Upper lobe of left lung (tissue), 6 donors: Measurements from ENCODE around the gene ZNF264. TPM values are rescaled to one million over a fixed set of nuclear protein-coding genes. Genes with fewer than 3 reads are reported as not detected.
"Not testable (repeated sequence)": the region's sequence is repeated elsewhere in the genome, so short reads cannot be mapped to it uniquely, and the experiment has no call there.

ENCODE experiments used
- ATAC-seq, 2 donors: fragments of 200-7000 bp; cut with Tn5 transposase; one replicate each; pipeline ENCODE4 v1.9.1; 2022; ENCODE audit warnings: mild to moderate bottlenecking in 2 of 2, moderate library complexity in 2 of 2; ENCODE audit not compliant: low FRiP score in 2 of 2
- DNase-seq, 2 donors: peaks; one replicate each; pipeline ENCODE4 v3.0.0-alpha.2; 2019 to 2020
- H3K27ac ChIP-seq, 4 donors: fragments of 200-600 bp; sonication (generic); one replicate each; pipeline ENCODE4 v1.5.1; 2016 to 2019
- H3K27me3 ChIP-seq, 4 donors: fragments of 200-600 bp; sonication (generic); one replicate each; pipeline ENCODE4 v1.5.1; 2017 to 2019
- H3K36me3 ChIP-seq, 4 donors: fragments of 200-600 bp; sonication (generic); one replicate each; pipeline ENCODE4 v1.5.1; 2016 to 2019
- H3K4me1 ChIP-seq, 4 donors: fragments of 200-600 bp; sonication (generic); one replicate each; pipeline ENCODE4 v1.5.1; 2018 to 2019
- H3K4me3 ChIP-seq, 4 donors: fragments of 200-600 bp; sonication (generic); one replicate each; pipeline ENCODE4 v1.5.1; 2017 to 2019; ENCODE audit warnings: mild to moderate bottlenecking in 2 of 4, moderate library complexity in 1 of 4
- H3K9me3 ChIP-seq, 4 donors: fragments of 200-600 bp; sonication (generic); one replicate each; pipeline ENCODE4 v1.5.1; 2018 to 2019
- EP300 ChIP-seq, 4 donors: sonication (generic); formaldehyde crosslinking; IDR thresholded peaks; one replicate each; pipeline ENCODE4 v1.5.1; 2017; ENCODE audit warnings: antibody characterized with exemption in 4 of 4, control low read depth in 2 of 4
- POLR2A ChIP-seq, 4 donors: fragments of 450-650 bp; IDR thresholded peaks; one replicate each; pipeline ENCODE4 v1.5.1; 2016 to 2017; ENCODE audit warnings: antibody characterized with exemption in 4 of 4, mild to moderate bottlenecking in 2 of 4
- POLR2AphosphoS5 ChIP-seq, 2 donors: sonication (generic); formaldehyde crosslinking; IDR thresholded peaks; one replicate each; pipeline ENCODE4 v1.5.1; 2017; ENCODE audit warnings: antibody characterized with exemption in 2 of 2
- WGBS, 2 donors: methylation state at CpG; one replicate each; pipeline ENCODE4 v1.1.5; 2017 to 2018; 5-methylcytosine and 5-hydroxymethylcytosine counted together
- total RNA-seq, 6 donors: library from RNA; depleted of rRNA in 4 of 6; stranded (reverse); fragments of >200 nt in 4 of 6; gene quantifications; one replicate each; pipeline versions ENCODE4 v1.1.0 to v1.2.1, GENCODE V29; 2016 to 2021
- TF ChIP-seq, protein P1 (sequence below), 6 experiments: fragments of 450-650 bp in 4 of 6; fragments of 200-600 bp in 2 of 6; sonication (generic) in 2 of 6; IDR thresholded peaks; one replicate each; pipeline ENCODE4 v1.5.1; 2016 to 2019; ENCODE audit warnings: antibody characterized with exemption in 6 of 6
- donor health status: DM: no; HTN: no; CAD: no; lungs with moderate emphysema.
- donor health status: DM: no; HTN: yes; CAD: no; lungs with severe emphysema.

ZNF264 gene
- total RNA-seq, 6 donors from 2014 or later, result 35.1 to 60.1 (median 42.9) TPM

DNA sequence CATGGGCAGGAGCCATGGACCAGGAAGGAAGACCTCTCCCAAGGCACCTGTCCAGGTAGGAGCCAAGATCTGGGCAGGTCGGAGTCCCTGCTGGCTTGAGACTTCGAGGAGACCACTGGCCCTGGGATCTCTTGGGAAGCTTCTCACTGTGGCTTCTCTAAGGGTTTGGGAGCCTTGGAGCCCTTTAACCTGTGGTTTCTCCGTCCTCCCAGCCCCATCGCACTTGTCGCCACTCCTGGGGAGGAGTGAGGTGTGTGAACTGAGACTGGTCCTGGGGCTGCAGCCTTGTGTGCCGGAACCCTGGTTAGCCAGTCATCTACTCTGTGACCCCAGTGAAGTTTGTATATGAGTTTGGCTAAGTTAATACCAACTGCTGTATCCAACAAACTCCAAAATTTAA lies 57.3 kb downstream of the ZNF264 start:
- Histone ChIP-seq H3K4me1 (no peaks in the 10 kb centered on the region), H3K4me3 (no peak overlapping the region), H3K27me3 (no peaks in the 10 kb centered on the region), H3K9me3 (peaks cover 0 to 12% (median 0%) of the 10 kb centered on the region in 4 donors), H3K27ac (no peak overlapping the region), H3K36me3 (peaks cover 42 to 91% (median 68%) of the 10 kb centered on the region in 4 donors)
- no peak for TF ChIP-seq POLR2A (IDR thresholded peaks at IDR 0.05)
- TF ChIP-seq, protein P1, sequence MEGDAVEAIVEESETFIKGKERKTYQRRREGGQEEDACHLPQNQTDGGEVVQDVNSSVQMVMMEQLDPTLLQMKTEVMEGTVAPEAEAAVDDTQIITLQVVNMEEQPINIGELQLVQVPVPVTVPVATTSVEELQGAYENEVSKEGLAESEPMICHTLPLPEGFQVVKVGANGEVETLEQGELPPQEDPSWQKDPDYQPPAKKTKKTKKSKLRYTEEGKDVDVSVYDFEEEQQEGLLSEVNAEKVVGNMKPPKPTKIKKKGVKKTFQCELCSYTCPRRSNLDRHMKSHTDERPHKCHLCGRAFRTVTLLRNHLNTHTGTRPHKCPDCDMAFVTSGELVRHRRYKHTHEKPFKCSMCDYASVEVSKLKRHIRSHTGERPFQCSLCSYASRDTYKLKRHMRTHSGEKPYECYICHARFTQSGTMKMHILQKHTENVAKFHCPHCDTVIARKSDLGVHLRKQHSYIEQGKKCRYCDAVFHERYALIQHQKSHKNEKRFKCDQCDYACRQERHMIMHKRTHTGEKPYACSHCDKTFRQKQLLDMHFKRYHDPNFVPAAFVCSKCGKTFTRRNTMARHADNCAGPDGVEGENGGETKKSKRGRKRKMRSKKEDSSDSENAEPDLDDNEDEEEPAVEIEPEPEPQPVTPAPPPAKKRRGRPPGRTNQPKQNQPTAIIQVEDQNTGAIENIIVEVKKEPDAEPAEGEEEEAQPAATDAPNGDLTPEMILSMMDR (IDR thresholded peaks at IDR 0.05), result no peak
- no peak for TF ChIP-seq EP300 (IDR thresholded peaks at IDR 0.05)
- TF ChIP-seq POLR2AphosphoS5 (IDR thresholded peaks at IDR 0.05), result no peak
- DNase-seq (no peak), ATAC-seq (no peak)
- WGBS, 2 donors, result 82 to 84% methylated on average over 4 to 6 of the region's 6 CpGs

DNA sequence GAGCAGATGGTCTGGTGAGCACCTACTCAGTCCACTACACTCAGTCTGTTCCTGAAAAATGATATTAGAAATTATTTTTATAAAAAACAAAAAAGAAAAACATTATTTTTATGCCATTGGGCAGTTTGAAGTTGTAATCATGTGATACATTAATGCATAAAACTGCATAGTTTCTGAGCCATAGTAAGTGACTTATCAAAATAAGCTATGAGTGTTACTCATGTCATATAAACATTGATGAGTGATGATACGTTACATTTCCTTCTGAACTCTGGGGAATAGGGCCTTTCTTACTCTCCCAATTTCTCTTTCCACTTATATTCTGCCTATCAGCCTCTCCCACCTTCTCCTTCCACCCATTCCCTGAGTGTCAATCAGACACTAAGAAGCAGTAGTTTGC lies 58.0 kb downstream of the ZNF264 start:
- TF ChIP-seq, protein P1 (IDR thresholded peaks at IDR 0.05), result no peak
- peaks cover 0 to 18% (median 2%) of the 10 kb centered on the region in 4 donors for H3K9me3 ChIP-seq
- DNase-seq, result no peak
- H3K27ac ChIP-seq, result no peak overlapping the region
- H3K4me3 ChIP-seq, result no peak overlapping the region
- H3K27me3 ChIP-seq, result no peaks in the 10 kb centered on the region
- no peak for ATAC-seq
- 92% methylated on average over 1 of the region's 1 CpG for WGBS, 2 donors
- peaks cover 44 to 91% (median 71%) of the 10 kb centered on the region in 4 donors for H3K36me3 ChIP-seq
- H3K4me1 ChIP-seq, result no peaks in the 10 kb centered on the region

DNA sequence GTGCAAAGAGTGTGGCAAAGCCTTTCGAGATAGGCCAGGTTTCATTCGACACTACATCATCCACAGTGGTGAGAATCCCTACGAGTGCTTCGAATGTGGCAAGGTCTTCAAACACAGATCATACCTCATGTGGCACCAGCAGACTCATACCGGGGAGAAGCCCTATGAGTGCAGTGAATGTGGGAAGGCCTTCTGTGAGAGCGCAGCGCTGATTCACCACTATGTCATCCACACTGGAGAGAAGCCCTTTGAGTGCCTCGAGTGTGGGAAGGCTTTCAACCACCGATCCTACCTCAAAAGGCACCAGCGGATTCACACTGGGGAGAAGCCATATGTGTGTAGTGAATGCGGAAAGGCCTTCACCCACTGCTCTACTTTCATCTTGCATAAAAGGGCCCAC lies 62.5 kb downstream of the ZNF264 start:
- H3K9me3 ChIP-seq, result peaks cover 0 to 18% (median 2%) of the 10 kb centered on the region in 4 donors
- 93 to 99% methylated on average over 11 of the region's 11 CpGs for WGBS, 2 donors
- ATAC-seq, H3K27me3 ChIP-seq, DNase-seq, H3K4me3 ChIP-seq, H3K27ac ChIP-seq, H3K4me1 ChIP-seq: not testable (repeated sequence)
- peaks cover 25 to 61% (median 46%) of the 10 kb centered on the region in 4 donors for H3K36me3 ChIP-seq

DNA sequence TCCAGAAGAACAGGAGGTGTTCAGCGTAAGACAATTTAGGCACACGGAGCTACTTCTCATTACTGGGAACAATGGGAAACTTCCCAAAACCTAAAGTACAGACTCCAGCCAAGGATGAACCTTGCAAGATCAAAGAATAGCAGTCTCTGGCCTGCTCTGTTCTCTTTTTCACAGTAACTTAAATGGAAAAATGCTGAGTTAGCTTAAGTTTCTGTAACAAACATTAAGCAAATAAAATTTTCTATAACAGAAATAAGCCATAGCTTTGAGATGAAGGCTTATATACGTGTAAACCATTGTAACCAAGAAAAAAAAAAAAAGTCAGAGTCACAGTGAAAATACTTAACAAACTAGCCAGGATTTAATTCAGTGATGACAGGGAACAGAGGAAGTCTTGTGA lies 70.7 kb downstream of the ZNF264 start:
- peaks cover 0 to 23% (median 2%) of the 10 kb centered on the region in 4 donors for H3K36me3 ChIP-seq
- 88 to 93% methylated on average over 3 of the region's 3 CpGs for WGBS, 2 donors
- no peak for DNase-seq
- no peaks in the 10 kb centered on the region for H3K27me3 ChIP-seq
- H3K9me3 ChIP-seq, result peaks cover 0 to 5% (median 0%) of the 10 kb centered on the region in 4 donors
- H3K4me3 ChIP-seq, result no peak overlapping the region
- H3K4me1 ChIP-seq, result no peaks in the 10 kb centered on the region
- TF ChIP-seq, protein P1 (IDR thresholded peaks at IDR 0.05), result no peak
- TF ChIP-seq EP300 (IDR thresholded peaks at IDR 0.05) (no peak), POLR2A (IDR thresholded peaks at IDR 0.05) (no peak), POLR2AphosphoS5 (IDR thresholded peaks at IDR 0.05) (no peak)
- no peak overlapping the region for H3K27ac ChIP-seq
- no peak for ATAC-seq

DNA sequence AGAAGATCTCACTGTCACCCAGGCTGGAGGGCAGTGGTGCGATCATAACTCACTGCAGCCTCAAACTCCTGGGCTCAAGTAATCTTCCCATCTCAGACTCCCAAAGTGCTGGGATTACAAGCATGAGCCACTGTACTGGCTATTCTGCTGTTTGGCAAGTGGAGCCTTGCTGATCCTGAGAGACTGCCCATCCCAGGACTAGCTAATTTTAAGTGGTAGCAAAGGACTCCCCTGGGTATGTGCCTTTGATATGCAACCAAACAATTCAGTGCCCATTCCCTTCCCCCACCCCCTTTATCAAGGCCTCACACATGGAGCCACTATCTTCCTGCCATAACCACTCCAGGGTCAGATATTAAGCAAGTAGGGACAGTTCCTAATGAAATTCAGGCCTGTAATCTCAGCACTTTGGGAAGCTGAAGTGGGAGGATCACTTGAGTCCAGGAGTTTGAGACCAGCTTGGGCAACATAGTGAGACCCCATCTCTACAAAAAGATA lies 72.0 kb downstream of the ZNF264 start:
- 100% methylated on average over 1 of the region's 1 CpG for WGBS, 2 donors
- ATAC-seq (no peak), DNase-seq (no peak)
- Histone ChIP-seq H3K36me3 (peaks cover 0 to 23% (median 2%) of the 10 kb centered on the region in 4 donors), H3K4me3 (no peak overlapping the region), H3K9me3 (peaks cover 0 to 5% (median 0%) of the 10 kb centered on the region in 4 donors), H3K27me3 (no peaks in the 10 kb centered on the region), H3K27ac (no peak overlapping the region), H3K4me1 (no peaks in the 10 kb centered on the region)
- TF ChIP-seq, protein P1 (IDR thresholded peaks at IDR 0.05), result no peak
- no peak for TF ChIP-seq POLR2AphosphoS5 (IDR thresholded peaks at IDR 0.05)
- TF ChIP-seq POLR2A (IDR thresholded peaks at IDR 0.05), result no peak
